ENCODE measurements around the gene CYP46A1.

DNA sequence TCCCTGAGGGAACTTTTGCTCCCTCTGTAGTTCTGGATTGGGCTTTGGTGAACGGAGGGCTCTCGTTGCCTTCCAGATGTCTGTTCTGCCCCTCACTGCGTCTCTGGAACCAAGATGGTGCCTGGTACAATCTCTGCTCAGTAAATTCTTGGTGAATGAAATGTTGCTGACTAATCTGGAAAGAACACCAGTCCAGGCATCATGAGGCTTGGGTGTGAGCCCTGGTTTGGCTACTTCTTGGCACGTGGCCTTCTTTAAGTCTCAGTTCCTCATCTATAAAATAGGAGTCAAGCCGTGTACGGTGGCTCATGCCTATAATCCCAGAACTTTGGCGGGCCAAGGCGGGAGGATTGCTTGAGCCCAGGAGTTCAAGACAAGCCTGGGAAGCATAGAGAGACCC lies 34.9 kb upstream of the CYP46A1 start:
- TF ChIP-seq, protein P1, sequence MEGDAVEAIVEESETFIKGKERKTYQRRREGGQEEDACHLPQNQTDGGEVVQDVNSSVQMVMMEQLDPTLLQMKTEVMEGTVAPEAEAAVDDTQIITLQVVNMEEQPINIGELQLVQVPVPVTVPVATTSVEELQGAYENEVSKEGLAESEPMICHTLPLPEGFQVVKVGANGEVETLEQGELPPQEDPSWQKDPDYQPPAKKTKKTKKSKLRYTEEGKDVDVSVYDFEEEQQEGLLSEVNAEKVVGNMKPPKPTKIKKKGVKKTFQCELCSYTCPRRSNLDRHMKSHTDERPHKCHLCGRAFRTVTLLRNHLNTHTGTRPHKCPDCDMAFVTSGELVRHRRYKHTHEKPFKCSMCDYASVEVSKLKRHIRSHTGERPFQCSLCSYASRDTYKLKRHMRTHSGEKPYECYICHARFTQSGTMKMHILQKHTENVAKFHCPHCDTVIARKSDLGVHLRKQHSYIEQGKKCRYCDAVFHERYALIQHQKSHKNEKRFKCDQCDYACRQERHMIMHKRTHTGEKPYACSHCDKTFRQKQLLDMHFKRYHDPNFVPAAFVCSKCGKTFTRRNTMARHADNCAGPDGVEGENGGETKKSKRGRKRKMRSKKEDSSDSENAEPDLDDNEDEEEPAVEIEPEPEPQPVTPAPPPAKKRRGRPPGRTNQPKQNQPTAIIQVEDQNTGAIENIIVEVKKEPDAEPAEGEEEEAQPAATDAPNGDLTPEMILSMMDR (IDR thresholded peaks at IDR 0.05), result no peak
- no peak for TF ChIP-seq EZH2 (IDR thresholded peaks at IDR 0.05; ENCODE audit: borderline replicate concordance, insufficient read depth, low read depth, low read length, poor library complexity, severe bottlenecking)

All from B cell (primary cell).